GM23248 (cell line): Measurements from ENCODE around the gene WNT3A.

Experiments used
- EZH2 ChIP-seq: fragments of 200-600 bp; sonication (generic); IDR thresholded peaks from 2 replicates; pipeline ENCODE4 v1.6.1; 2018; ENCODE audit warnings: antibody characterized with exemption, mild to moderate bottlenecking; ENCODE audit not compliant: insufficient read depth, poor library complexity, severe bottlenecking
- EZH2phosphoT487 ChIP-seq: fragments of 200-600 bp; sonication (generic); IDR thresholded peaks from 2 replicates; pipeline ENCODE4 v1.6.1; 2018; ENCODE audit warnings: antibody characterized with exemption, moderate library complexity, mild to moderate bottlenecking, low read depth; ENCODE audit not compliant: insufficient read depth

- no peak for TF ChIP-seq EZH2phosphoT487
- no peak for TF ChIP-seq EZH2
These were observed 15.9 kb downstream of the WNT3A start for GRCh38 chr1:228022571-228023293.
